NCI-H1417 treated with DMSO at 0.1 percent for 48 hours (cell line): ENCODE data around the gene LEMD2.

Source experiments
- DNase-seq: peaks from one replicate; lab custom pipeline; 2025; lab: John Stamatoyannopoulos, UW

Gene LEMD2

GRCh38 chr6:33774774-33775173 lies 14.2 kb downstream of the LEMD2 start:
- no peak for DNase-seq

GRCh38 chr6:33772902-33773472 lies 15.9 kb downstream of the LEMD2 start:
- no peak for DNase-seq

- DNase-seq, result no peak
Measured at GRCh38 chr6:33772082-33772830, 16.7 kb downstream of the LEMD2 start.

GRCh38 chr6:33771146-33772081 lies 17.5 kb downstream of the LEMD2 start:
- DNase-seq, result peak; percentile 34

- no peak for DNase-seq
Measured at GRCh38 chr6:33770833-33771145, 18.1 kb downstream of the LEMD2 start.

GRCh38 chr6:33770124-33770832 lies 18.7 kb downstream of the LEMD2 start:
- DNase-seq, result no peak

- no peak for DNase-seq
Measured at GRCh38 chr6:33769248-33769821, 19.6 kb downstream of the LEMD2 start.

GRCh38 chr6:33768644-33769120 lies 20.2 kb downstream of the LEMD2 start:
- no peak for DNase-seq

- DNase-seq, result no peak
Measured at GRCh38 chr6:33766921-33767907, 21.7 kb downstream of the LEMD2 start.

GRCh38 chr6:33765368-33765767 lies 23.6 kb downstream of the LEMD2 start:
- DNase-seq, result no peak

GRCh38 chr6:33764036-33764435 lies 24.9 kb downstream of the LEMD2 start:
- DNase-seq, result no peak

- DNase-seq, result no peak
Measured at GRCh38 chr6:33763483-33763882, 25.4 kb downstream of the LEMD2 start.

GRCh38 chr6:33762713-33763112 lies 26.2 kb downstream of the LEMD2 start:
- DNase-seq, result no peak

- DNase-seq, result no peak
Measured at GRCh38 chr6:33761922-33762629, 26.9 kb downstream of the LEMD2 start.

- DNase-seq, result no peak
Measured at GRCh38 chr6:33761581-33761921, 27.4 kb downstream of the LEMD2 start.

GRCh38 chr6:33759887-33760629 lies 28.9 kb downstream of the LEMD2 start:
- DNase-seq, result no peak

- DNase-seq, result no peak
Measured at GRCh38 chr6:33758815-33759216, 30.1 kb downstream of the LEMD2 start.

GRCh38 chr6:33757906-33758305 lies 31.0 kb downstream of the LEMD2 start:
- DNase-seq, result no peak

- DNase-seq, result no peak
Measured at GRCh38 chr6:33757113-33757512, 31.8 kb downstream of the LEMD2 start.
